ENCODE results near the gene CES3. TPM values are rescaled to one million over a fixed set of nuclear protein-coding genes. Genes with fewer than 3 reads are reported as not detected.
"Not testable (repeated sequence)": the region's sequence is repeated elsewhere in the genome, so short reads cannot be mapped to it uniquely, and the experiment has no call there.

Gene CES3
- polyA plus RNA-seq, 2 of the 4 experiments (the other 2 are of a cell fraction), result 2.1 to 3.8 TPM

DNA sequence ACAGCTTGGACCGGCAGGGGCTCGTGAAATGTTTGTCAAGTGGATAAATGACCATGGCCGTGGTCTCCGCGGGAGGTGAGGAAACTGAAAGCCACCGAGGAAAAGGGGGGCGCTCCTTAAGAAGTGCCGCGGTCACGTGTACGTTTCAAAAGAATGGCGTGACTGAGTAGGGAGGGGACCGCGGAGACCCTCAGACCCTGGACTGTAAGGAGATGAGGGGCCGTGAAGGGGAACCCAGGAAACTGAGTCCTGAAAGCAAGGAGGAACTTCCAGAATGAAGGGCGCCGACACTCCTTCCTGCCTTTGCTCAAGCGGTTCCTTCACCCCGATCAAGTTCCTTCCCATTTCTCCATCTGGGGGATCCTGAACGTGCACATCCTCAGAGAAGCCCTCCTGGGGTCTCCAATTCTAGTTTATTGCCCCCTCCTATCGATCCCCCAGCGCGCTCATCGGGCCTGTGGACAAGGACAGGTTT lies 26.2 kb upstream of the CES3 start:
- CTCF ChIA-PET, result interaction anchor here (0.8 to 5.4 kb wide), 2 partner anchors 9 to 40 kb away, joined by 3 to 56 read pairs; partner anchors contain the start of gene RRAD
- H3K9me3 ChIP-seq; ATAC-seq; DNase-seq (ENCODE audit: low read depth in 1 of 2, low spot score in 1 of 2); FAIRE-seq: not testable (repeated sequence)
- POLR2A ChIA-PET, result interaction anchor here (1.2 kb wide), 1 partner anchor 123 kb away, joined by 3 read pairs; no protein-coding TSS in a partner anchor
- H3K4me2 ChIP-seq, result peak overlapping the region; percentile 99
- WGBS (ENCODE audit: missing lambda C conversion rate), result 11% methylated on average over 22 of the region's 24 CpGs
- peak overlapping the region; percentile 94 to 99 for H3K27ac ChIP-seq
- peaks cover 28% of the 10 kb centered on the region for H3K4me1 ChIP-seq
- H3K4me3 ChIP-seq, result peak overlapping the region; percentile 81
- TF ChIP-seq, protein P1, sequence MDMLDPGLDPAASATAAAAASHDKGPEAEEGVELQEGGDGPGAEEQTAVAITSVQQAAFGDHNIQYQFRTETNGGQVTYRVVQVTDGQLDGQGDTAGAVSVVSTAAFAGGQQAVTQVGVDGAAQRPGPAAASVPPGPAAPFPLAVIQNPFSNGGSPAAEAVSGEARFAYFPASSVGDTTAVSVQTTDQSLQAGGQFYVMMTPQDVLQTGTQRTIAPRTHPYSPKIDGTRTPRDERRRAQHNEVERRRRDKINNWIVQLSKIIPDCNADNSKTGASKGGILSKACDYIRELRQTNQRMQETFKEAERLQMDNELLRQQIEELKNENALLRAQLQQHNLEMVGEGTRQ (IDR thresholded peaks at IDR 0.05), result 0 out of 2 replicates have a peak, but pooled peaks have one; percentile 41

DNA sequence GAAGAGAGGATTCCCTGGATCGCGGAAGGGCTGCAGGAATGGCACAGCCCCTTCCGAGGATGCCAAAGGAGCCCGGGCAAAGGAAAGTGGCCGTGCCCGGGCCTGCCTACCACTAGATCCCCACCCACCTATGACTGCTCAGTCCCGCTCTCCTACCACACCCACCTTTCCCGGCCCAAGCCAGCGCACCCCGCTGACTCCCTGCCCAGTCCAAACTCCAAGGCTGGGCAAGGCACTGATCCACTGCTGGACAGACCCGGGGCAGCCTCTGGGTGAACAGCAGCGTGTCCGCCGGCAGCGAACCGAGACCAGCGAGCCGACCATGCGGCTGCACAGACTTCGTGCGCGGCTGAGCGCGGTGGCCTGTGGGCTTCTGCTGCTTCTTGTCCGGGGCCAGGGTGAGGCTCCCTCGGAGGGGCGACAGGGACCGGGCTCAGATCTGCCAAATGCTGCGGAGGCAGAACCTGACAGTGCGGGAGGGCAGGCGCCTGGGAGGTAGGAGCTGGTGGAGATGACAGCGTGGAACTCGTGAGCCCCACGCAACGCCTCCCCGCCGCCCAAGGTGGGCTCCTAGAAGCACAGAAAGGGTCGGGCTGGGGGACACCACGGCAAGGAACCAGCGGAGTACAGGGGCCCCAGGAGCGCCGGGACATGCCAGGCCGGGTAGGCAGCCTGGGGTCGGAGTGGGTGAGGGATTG lies 25.6 kb upstream of the CES3 start, which contains the start of gene CES2:
Gene CES2, plus strand, starts transcription at position 203 of the 698 bp plus-strand sequence. Its CDS starts 120 bp downstream, at position 323.
- peak in 1 of 2 experiments; percentile 32; a peak in 3 of 6 replicates for ATAC-seq
- Histone ChIP-seq H3K9me3 (no peaks in the 10 kb centered on the region), H3K27ac (peak within 1 kb of the TSS; percentile 94 to 99), H3K4me3 (peak within 1 kb of the TSS; percentile 81), H3K4me2 (peak within 1 kb of the TSS; percentile 99), H3K4me1 (peaks cover 28% of the 10 kb centered on the region)
- FAIRE-seq, result no peak
- DNase-seq (ENCODE audit: low read depth in 1 of 2, low spot score in 1 of 2), result no peak
- TF ChIP-seq GATA3 (IDR thresholded peaks at IDR 0.05; ENCODE audit: borderline replicate concordance) (no peak), RARB (CRISPR knock-in tag; IDR thresholded peaks at IDR 0.05) (no peak), EHF (CRISPR knock-in tag; IDR thresholded peaks at IDR 0.05) (no peak), EP300 (IDR thresholded peaks at IDR 0.05) (no peak), HOXA7 (CRISPR knock-in tag; IDR thresholded peaks at IDR 0.05) (no peak), MAZ (IDR thresholded peaks at IDR 0.05; ENCODE audit: borderline replicate concordance, low read depth, low read length) (no peak), RFX5 (IDR thresholded peaks at IDR 0.05) (no peak), BHLHE40 (IDR thresholded peaks at IDR 0.05; ENCODE audit: low read depth, low read length) (no peak), KDM5A (IDR thresholded peaks at IDR 0.05) (no peak), HDAC2 (IDR thresholded peaks at IDR 0.05) (no peak), MYC (IDR thresholded peaks at IDR 0.05; ENCODE audit: borderline replicate concordance, low read length) (no peak), SREBF2 (IDR thresholded peaks at IDR 0.05) (no peak), NFE2L2 (conservative IDR thresholded peaks at IDR 0.05; ENCODE audit: low read length) (no peak), HOXB5 (CRISPR knock-in tag; IDR thresholded peaks at IDR 0.05) (no peak)
- TF ChIP-seq, protein P2, sequence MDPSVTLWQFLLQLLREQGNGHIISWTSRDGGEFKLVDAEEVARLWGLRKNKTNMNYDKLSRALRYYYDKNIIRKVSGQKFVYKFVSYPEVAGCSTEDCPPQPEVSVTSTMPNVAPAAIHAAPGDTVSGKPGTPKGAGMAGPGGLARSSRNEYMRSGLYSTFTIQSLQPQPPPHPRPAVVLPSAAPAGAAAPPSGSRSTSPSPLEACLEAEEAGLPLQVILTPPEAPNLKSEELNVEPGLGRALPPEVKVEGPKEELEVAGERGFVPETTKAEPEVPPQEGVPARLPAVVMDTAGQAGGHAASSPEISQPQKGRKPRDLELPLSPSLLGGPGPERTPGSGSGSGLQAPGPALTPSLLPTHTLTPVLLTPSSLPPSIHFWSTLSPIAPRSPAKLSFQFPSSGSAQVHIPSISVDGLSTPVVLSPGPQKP (IDR thresholded peaks at IDR 0.05; ENCODE audit: low read depth, low read length), result no peak
- TF ChIP-seq, protein P3, sequence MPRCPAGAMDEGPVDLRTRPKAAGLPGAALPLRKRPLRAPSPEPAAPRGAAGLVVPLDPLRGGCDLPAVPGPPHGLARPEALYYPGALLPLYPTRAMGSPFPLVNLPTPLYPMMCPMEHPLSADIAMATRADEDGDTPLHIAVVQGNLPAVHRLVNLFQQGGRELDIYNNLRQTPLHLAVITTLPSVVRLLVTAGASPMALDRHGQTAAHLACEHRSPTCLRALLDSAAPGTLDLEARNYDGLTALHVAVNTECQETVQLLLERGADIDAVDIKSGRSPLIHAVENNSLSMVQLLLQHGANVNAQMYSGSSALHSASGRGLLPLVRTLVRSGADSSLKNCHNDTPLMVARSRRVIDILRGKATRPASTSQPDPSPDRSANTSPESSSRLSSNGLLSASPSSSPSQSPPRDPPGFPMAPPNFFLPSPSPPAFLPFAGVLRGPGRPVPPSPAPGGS (IDR thresholded peaks at IDR 0.05), result no peak
- TF ChIP-seq, protein P4, sequence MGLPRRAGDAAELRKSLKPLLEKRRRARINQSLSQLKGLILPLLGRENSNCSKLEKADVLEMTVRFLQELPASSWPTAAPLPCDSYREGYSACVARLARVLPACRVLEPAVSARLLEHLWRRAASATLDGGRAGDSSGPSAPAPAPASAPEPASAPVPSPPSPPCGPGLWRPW (IDR thresholded peaks at IDR 0.05), result no peak
- POLR2A ChIA-PET, result no interaction called here
- WGBS (ENCODE audit: missing lambda C conversion rate), result 79% methylated on average over 38 of the region's 44 CpGs
- CTCF ChIA-PET, result interaction anchor here (1.6 kb wide), 1 partner anchor 40 kb away, joined by 8 read pairs; no protein-coding TSS in a partner anchor

DNA sequence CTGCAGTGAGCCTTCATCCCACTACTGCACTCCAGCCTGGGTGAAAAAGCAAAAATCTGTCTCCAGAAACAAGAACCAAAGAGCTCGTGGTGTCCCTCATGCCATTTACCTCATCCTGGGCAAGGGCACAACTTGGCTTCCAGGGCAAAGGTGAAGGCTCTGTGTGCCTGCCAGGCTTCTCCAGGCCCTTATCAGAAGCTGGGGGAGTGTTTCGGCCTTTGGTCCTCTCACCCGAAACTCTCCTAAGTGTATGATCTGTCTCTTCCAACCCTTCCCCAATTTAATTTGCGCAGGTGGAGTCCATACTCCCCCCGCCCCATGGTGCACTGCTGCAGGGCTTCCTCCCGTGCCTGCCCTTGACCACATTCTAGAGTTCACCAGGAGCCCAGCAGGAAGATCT lies 24.6 kb upstream of the CES3 start:
- DNase-seq (ENCODE audit: low read depth in 1 of 2, low spot score in 1 of 2) (no peak), ATAC-seq (no peak), FAIRE-seq (no peak)
- no peak for TF ChIP-seq SMC3 (IDR thresholded peaks at IDR 0.05)
- no peak for TF ChIP-seq TP53 (CRISPR knock-in tag; IDR thresholded peaks at IDR 0.05)
- no peak for TF ChIP-seq GATA3 (IDR thresholded peaks at IDR 0.05; ENCODE audit: borderline replicate concordance)
- TF ChIP-seq RARB (CRISPR knock-in tag; IDR thresholded peaks at IDR 0.05), result no peak
- Histone ChIP-seq H3K4me3 (no peak overlapping the region), H3K27ac (no peak overlapping the region), H3K4me1 (peaks cover 28% of the 10 kb centered on the region), H3K4me2 (0 out of 3 replicates have a peak overlapping the region, but pooled peaks have one; percentile 99), H3K9me3 (no peaks in the 10 kb centered on the region)
- CTCF ChIA-PET, result interaction anchor here (1.6 to 2.7 kb wide), 2 partner anchors 24 to 41 kb away, joined by 8 to 12 read pairs; partner anchors contain the start of gene CES3
- POLR2A ChIA-PET, result no interaction called here
- 96% methylated on average over 6 of the region's 6 CpGs for WGBS (ENCODE audit: missing lambda C conversion rate)
